Nephron (organoid): ENCODE data around the gene PFDN2.

Experiments
- H3K27ac Mint-ChIP-seq, 3 experiments: 2 replicates each; pipeline ENCODE4 v1.8.0; 2020; ENCODE audit warnings: mixed read lengths in 3 of 3, mild to moderate bottlenecking in 2 of 3, moderate library complexity in 1 of 3
- H3K27me3 Mint-ChIP-seq: 2 replicates; pipeline ENCODE4 v1.8.0; 2021; ENCODE audit warnings: low read depth, mild to moderate bottlenecking, moderate library complexity, mixed read lengths
- H3K36me3 Mint-ChIP-seq: 2 replicates; pipeline ENCODE4 v1.8.0; 2020; ENCODE audit warnings: low read depth, mixed read lengths
- H3K4me1 Mint-ChIP-seq: 2 replicates; pipeline ENCODE4 v1.8.0; 2020; ENCODE audit warnings: mixed read lengths
- H3K4me3 Mint-ChIP-seq, 3 experiments: 2 replicates each; pipeline ENCODE4 v1.8.0; 2020; ENCODE audit warnings: mild to moderate bottlenecking in 3 of 3, mixed read lengths in 3 of 3, moderate library complexity in 2 of 3
- H3K9me3 Mint-ChIP-seq: 2 replicates; pipeline ENCODE4 v1.8.0; 2020; ENCODE audit warnings: mixed read lengths
- CTCF ChIP-seq, 3 experiments: fragments of 200-600 bp; sonication (generic); IDR thresholded peaks; one replicate each; pipeline ENCODE4 v1.5.0; 2021; ENCODE audit warnings: antibody characterized with exemption in 3 of 3; ENCODE audit not compliant: unreplicated experiment in 3 of 3

PFDN2 gene

DNA sequence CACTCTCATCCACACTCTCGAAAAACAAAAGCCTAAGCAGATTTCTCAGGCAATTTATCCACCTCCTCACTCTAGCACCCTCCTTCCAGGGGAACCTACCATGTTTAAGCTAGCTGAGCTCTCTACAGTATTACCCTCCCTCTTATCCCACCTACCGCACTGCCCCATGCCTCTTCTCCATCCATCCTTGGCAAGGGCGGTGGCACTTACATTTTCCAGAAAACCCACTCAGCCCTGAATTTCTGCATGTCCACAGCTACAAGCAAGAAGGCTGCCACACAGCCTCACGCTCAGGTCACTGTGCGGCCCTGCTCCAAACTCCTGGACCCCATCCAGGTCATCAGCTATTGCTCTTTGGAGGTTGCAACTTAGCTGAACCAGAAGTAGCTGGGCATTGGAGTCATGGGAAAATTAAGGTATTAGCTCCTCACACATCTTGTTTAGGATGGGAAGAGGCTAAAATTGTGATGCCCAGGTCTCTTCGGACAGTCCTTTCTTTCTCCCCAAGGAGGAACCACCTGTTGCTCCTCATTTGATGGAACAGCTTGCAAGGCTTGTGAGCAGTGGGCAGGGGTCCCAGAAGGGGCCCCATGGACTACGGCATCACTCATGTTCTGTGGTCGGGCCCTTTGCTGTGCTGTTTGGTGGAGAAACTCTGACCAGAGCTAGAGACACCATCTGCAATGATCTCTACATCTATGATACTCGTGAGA is 18.6 kb downstream of the PFDN2 start:
- Mint-ChIP-seq H3K9me3 (no peaks in the 10 kb centered on the region), H3K4me3 (peak overlapping the region; percentile 81 to 88 (median 84)), H3K27me3 (peaks cover 10% of the 10 kb centered on the region), H3K4me1 (peaks cover 16% of the 10 kb centered on the region), H3K36me3 (peaks cover 18% of the 10 kb centered on the region), H3K27ac (peak overlapping the region in 2 of 3 experiments; percentile 51 to 66)
- no peak for TF ChIP-seq CTCF (IDR thresholded peaks at IDR 0.05; ENCODE audit: unreplicated experiment in 3 of 3)

DNA sequence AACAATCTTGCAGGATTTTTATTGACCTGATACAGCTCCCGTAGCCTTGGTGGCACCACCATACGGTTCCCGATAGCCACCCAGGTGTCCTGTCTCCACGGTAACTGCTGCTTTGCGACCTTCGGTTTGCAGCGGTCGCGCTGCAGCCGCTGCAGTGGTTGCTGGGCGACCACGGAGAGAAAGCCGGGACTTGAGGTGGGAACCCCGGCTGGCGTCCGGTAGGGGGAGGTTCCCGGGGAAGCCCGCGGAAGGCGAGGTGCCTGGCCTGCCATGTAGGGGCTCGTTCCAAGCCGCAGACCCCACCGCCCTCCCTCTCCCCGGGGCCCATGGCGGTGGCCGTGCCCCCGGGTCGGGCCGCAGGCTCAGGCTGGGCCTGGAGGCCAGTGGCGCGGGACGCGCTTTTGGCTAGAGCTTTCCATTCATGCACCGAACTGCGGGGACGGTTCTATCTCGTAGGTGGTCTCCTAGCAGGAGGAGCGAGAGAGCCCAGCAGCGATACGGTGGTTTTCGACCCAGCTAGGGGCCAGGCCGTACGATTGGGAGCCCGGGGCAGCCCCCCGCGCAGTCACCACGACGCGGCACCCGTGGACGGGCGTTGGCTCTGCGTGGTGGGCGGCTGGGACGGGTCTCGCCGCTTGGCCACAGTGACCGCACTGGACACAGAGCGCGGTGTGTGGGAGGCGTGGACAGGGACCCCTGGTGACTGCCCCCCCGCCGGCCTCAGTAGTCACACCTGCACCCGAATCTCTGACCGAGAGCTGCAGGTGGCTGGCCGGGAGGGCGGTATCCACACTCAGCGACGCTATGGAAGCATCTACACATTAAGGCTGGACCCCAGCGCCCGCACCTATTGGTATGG is 19.4 kb downstream of the PFDN2 start, which contains the start of gene KLHDC9:
KLHDC9 (plus strand) TSS at position 152 of the 859 bp plus-strand sequence; CDS start at position 327, 175 bp downstream.
- H3K4me3 Mint-ChIP-seq = peak within 1 kb of the TSS; percentile 84 to 88 (median 87)
- peak in 1 of 3 experiments; percentile 4 for TF ChIP-seq CTCF (IDR thresholded peaks at IDR 0.05; ENCODE audit: unreplicated experiment in 3 of 3)
- no peaks in the 10 kb centered on the region for H3K9me3 Mint-ChIP-seq
- peaks cover 18% of the 10 kb centered on the region for H3K36me3 Mint-ChIP-seq
- peaks cover 10% of the 10 kb centered on the region for H3K27me3 Mint-ChIP-seq
- H3K4me1 Mint-ChIP-seq = peaks cover 16% of the 10 kb centered on the region
- peak within 1 kb of the TSS; percentile 19 to 87 (median 73) for H3K27ac Mint-ChIP-seq

GRCh38 chr1:161096530-161096929 is 21.3 kb downstream of the PFDN2 start:
- peaks cover 20% of the 10 kb centered on the region for H3K27me3 Mint-ChIP-seq
- TF ChIP-seq CTCF (IDR thresholded peaks at IDR 0.05; ENCODE audit: unreplicated experiment in 3 of 3) = no peak

DNA sequence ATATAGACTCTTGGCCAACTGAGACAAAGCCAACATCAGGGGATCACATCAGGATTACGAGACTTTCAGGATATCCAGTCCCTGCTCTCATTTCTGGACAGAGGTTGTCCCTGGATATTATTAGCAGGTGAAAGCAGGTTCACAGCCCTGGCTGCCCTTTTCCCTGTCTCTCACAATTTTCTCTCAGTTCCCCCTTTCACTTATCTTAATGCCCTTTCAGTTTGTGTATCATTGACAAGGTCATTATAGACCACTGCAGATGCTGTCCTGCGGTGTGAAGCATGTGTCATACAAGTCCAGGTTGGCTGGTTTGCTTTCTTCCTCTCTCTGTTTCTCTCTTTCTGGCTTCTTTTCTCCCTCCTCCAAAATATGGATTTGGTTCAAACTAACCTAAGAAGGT is 21.8 kb downstream of the PFDN2 start:
- Mint-ChIP-seq H3K27ac (no peak overlapping the region), H3K27me3 (peaks cover 20% of the 10 kb centered on the region), H3K36me3 (peaks cover 10% of the 10 kb centered on the region), H3K9me3 (no peaks in the 10 kb centered on the region), H3K4me3 (no peak overlapping the region), H3K4me1 (peaks cover 16% of the 10 kb centered on the region)
- no peak for TF ChIP-seq CTCF (IDR thresholded peaks at IDR 0.05; ENCODE audit: unreplicated experiment in 3 of 3)

More at GRCh38 chr1:161096530-161096929, 21.3 kb downstream of the PFDN2 start:
- Mint-ChIP-seq H3K9me3 (no peaks in the 10 kb centered on the region), H3K4me1 (peaks cover 16% of the 10 kb centered on the region), H3K36me3 (peaks cover 13% of the 10 kb centered on the region), H3K4me3 (peak overlapping the region in 2 of 3 experiments; percentile 29 to 57), H3K27ac (no peak overlapping the region)

DNA sequence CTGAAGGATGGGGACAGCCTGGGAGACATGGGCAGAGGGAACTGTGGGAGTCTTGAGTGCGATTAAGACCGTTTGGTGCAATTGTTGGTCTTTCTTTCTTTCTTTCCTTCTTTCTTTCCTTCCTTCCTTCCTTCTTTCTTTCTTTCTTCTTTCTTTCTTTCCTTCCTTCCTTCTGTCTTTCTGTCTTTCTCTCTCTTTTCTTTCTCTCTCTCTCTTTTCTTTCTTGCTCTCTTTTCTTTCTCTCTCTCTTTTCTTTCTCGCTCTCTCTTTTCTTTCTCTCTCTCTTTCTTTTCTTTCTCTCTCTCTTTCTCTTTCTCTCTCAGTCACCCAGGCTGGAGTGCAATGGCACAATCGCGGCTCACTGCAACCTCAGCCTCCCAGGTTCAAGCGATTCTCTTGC is 22.6 kb downstream of the PFDN2 start:
- Mint-ChIP-seq H3K27me3 (peaks cover 20% of the 10 kb centered on the region), H3K4me3 (peak overlapping the region in 1 of 3 experiments; percentile 40), H3K9me3 (no peaks in the 10 kb centered on the region), H3K4me1 (peaks cover 16% of the 10 kb centered on the region), H3K36me3 (peaks cover 8% of the 10 kb centered on the region), H3K27ac (no peak overlapping the region)
- no peak for TF ChIP-seq CTCF (IDR thresholded peaks at IDR 0.05; ENCODE audit: unreplicated experiment in 3 of 3)
